ENCODE results near the gene FAM168A.
A peak's percentile ranks its signal among the peaks of the same experiment; 100 is the strongest.

Gene FAM168A

DNA sequence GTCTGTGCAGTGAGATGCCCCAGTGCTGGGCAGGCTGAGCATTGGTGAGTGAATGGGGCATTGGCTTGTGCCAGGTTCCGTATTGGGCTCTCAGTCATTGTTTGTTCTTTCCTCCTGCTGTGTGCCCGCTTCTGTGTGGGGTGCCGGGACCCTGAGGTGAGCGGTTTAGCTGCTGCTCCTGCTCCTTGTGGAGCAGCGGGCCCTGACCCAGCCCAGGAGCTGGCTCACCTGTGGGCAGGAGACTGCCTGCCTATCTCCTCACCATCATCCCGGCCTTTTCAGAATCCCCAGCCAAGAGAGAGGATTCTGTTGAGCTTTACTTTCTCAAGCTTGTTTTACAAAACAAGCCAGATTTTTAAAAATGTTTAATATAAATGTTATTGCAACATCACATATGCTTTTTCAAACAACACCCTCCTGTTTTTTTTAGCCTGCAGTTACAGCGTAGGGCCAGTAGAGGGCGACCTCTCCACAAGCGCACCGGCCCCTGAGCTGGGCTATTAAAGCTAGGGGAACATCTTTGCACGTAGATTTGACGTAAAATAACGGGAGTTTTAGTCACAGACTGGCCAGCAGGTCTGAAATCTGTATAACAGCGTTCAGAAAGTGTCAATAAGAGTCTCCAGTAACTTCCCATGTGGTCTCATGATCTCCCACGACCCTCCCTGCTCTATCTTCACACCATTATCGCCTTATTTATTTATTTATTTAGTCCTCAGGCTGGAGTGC is 246.8 kb downstream of the FAM168A start:
- DNase-seq (ENCODE audit: low read depth in 4 of 4, low spot score in 1 of 4) = peak in 3 of 4 experiments; percentile 19 to 35 (median 19)

All from stimulated activated CD4-positive, alpha-beta T cell treated with anti-CD3 and anti-CD28 coated beads, Interleukin-1b, Interleukin-23, amount 100 ng/mL, for 24 hours (primary cell).